Measurements from ENCODE around the gene KDR.

GRCh38 chr4:55125087-55125721 lies at the start of gene KDR:
- TF ChIP-seq MAX (IDR thresholded peaks at IDR 0.05) (no peak), CTCF (IDR thresholded peaks at IDR 0.05; ENCODE audit: low read depth, low read length, missing input control) (no peak), SP1 (IDR thresholded peaks at IDR 0.05) (no peak), YY1 (IDR thresholded peaks at IDR 0.05) (no peak), GABPA (IDR thresholded peaks at IDR 0.05 in 1 of 2, conservative IDR thresholded peaks at IDR 0.05 in 1 of 2) (no peak), RAD21 (IDR thresholded peaks at IDR 0.05) (no peak), ATF3 (IDR thresholded peaks at IDR 0.05) (no peak), TAF1 (conservative IDR thresholded peaks at IDR 0.05) (peak; percentile 40), REST (IDR thresholded peaks at IDR 0.05) (no peak), EGR1 (IDR thresholded peaks at IDR 0.05; ENCODE audit: low read depth in 2 of 2) (no peak), JUND (IDR thresholded peaks at IDR 0.05) (no peak)
